Measurements from ENCODE around the gene TGFBR3. TPM values are rescaled to one million over a fixed set of nuclear protein-coding genes. Genes with fewer than 3 reads are reported as not detected.

TGFBR3 gene
- total and polyA plus RNA-seq, 9 donors = 92.4 to 442 (median 165) TPM

GRCh38 chr1:91725989-91726721, 159.8 kb downstream of the TGFBR3 start:
- H3K9me3 ChIP-seq = no peaks in the 10 kb centered on the region
- TF ChIP-seq, protein P1, sequence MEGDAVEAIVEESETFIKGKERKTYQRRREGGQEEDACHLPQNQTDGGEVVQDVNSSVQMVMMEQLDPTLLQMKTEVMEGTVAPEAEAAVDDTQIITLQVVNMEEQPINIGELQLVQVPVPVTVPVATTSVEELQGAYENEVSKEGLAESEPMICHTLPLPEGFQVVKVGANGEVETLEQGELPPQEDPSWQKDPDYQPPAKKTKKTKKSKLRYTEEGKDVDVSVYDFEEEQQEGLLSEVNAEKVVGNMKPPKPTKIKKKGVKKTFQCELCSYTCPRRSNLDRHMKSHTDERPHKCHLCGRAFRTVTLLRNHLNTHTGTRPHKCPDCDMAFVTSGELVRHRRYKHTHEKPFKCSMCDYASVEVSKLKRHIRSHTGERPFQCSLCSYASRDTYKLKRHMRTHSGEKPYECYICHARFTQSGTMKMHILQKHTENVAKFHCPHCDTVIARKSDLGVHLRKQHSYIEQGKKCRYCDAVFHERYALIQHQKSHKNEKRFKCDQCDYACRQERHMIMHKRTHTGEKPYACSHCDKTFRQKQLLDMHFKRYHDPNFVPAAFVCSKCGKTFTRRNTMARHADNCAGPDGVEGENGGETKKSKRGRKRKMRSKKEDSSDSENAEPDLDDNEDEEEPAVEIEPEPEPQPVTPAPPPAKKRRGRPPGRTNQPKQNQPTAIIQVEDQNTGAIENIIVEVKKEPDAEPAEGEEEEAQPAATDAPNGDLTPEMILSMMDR (IDR thresholded peaks at IDR 0.05) = peak in 1 of 3 donors; percentile 25
- TF ChIP-seq EP300 (IDR thresholded peaks at IDR 0.05) = peak; percentile 55
- no peak for TF ChIP-seq POLR2A (IDR thresholded peaks at IDR 0.05)
- peak overlapping the region; percentile 69 to 78 for H3K27ac ChIP-seq
- H3K36me3 ChIP-seq = no peaks in the 10 kb centered on the region
- peaks cover 18% of the 10 kb centered on the region for H3K4me1 ChIP-seq (ENCODE audit: insufficient read depth)
- intact Hi-C loops (cut with DNase I) = loop anchor here in 1 of 4 donors (2.0 kb wide), 1 partner anchor 75 kb away; no protein-coding TSS in a partner anchor
- H3K4me3 ChIP-seq = no peak overlapping the region
- H3K27me3 ChIP-seq = no peaks in the 10 kb centered on the region
- DNase-seq = peak in 4 of 5 donors; percentile 36 to 79 (median 62)
- WGBS, 3 donors = 3 to 5% (median 3%) methylated on average over 7 of the region's 7 CpGs

DNA sequence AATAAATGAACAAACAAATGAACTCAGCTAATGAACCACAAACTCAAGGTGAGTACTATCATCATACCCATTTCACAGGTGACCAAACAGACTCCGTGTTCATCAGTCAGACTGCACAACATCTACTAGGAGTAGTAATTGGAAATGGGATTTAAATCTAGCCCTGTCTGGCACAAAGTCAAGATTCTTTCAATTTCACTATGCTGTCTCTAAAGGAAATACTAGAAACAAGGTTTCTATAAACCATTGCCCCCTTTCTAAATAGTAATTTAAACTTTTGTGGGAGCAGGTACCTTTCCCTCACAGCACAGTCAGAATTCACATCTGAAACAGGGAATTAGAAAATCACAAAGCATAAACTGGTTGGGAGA, 160.3 kb downstream of the TGFBR3 start:
- Histone ChIP-seq H3K27ac (peak overlapping the region; percentile 69 to 78), H3K27me3 (no peaks in the 10 kb centered on the region), H3K4me1 (ENCODE audit: insufficient read depth) (peaks cover 17% of the 10 kb centered on the region), H3K36me3 (no peaks in the 10 kb centered on the region), H3K9me3 (no peaks in the 10 kb centered on the region), H3K4me3 (no peak overlapping the region)
- no peak for TF ChIP-seq EP300 (IDR thresholded peaks at IDR 0.05)
- TF ChIP-seq, protein P1 (IDR thresholded peaks at IDR 0.05) = no peak
- TF ChIP-seq POLR2A (IDR thresholded peaks at IDR 0.05) = no peak
- 0 to 51% (median 35%) methylated on average over 1 of the region's 1 CpG for WGBS, 3 donors
- intact Hi-C loops (cut with DNase I) = no loop called here
- peak in 1 of 5 donors; percentile 21 for DNase-seq

- WGBS, 3 donors = 73 to 98% (median 81%) methylated on average over 2 of the region's 2 CpGs
- no peaks in the 10 kb centered on the region for H3K9me3 ChIP-seq
- intact Hi-C loops (cut with DNase I) = no loop called here
- no peak overlapping the region for H3K4me3 ChIP-seq
- peak in 1 of 5 donors; percentile 24 for DNase-seq
- peaks cover 17% of the 10 kb centered on the region for H3K4me1 ChIP-seq (ENCODE audit: insufficient read depth)
- no peaks in the 10 kb centered on the region for H3K27me3 ChIP-seq
- peak overlapping the region; percentile 69 to 78 for H3K27ac ChIP-seq
- TF ChIP-seq, protein P1 (IDR thresholded peaks at IDR 0.05) = no peak
- no peak for TF ChIP-seq POLR2A (IDR thresholded peaks at IDR 0.05)
- no peak for TF ChIP-seq EP300 (IDR thresholded peaks at IDR 0.05)
- H3K36me3 ChIP-seq = no peaks in the 10 kb centered on the region
Measured at GRCh38 chr1:91724644-91725043, 161.3 kb downstream of the TGFBR3 start.

- TF ChIP-seq EP300 (IDR thresholded peaks at IDR 0.05) (no peak), POLR2A (IDR thresholded peaks at IDR 0.05) (no peak)
- TF ChIP-seq, protein P1 (IDR thresholded peaks at IDR 0.05) = no peak
- Histone ChIP-seq H3K36me3 (no peaks in the 10 kb centered on the region), H3K9me3 (no peaks in the 10 kb centered on the region), H3K4me3 (no peak overlapping the region), H3K27me3 (no peaks in the 10 kb centered on the region), H3K4me1 (ENCODE audit: insufficient read depth) (peaks cover 17% of the 10 kb centered on the region), H3K27ac (peak overlapping the region in 1 of 2 donors; percentile 78)
- WGBS, 3 donors = 81 to 90% (median 87%) methylated on average over 1 of the region's 1 CpG
- intact Hi-C loops (cut with DNase I) = no loop called here
- no peak for DNase-seq
Measured at GRCh38 chr1:91724231-91724630, 161.7 kb downstream of the TGFBR3 start.
